Activated naive CD4-positive, alpha-beta T cell treated with anti-CD3 and anti-CD28 coated beads, Interleukin-2, amount 10 ng/mL, durations not matched to agents 7 days and 5 days (primary cell): ENCODE measurements around the gene THRA.
"Not testable (repeated sequence)": the region's sequence is repeated elsewhere in the genome, so short reads cannot be mapped to it uniquely, and the experiment has no call there.

ENCODE experiments used
- CTCF ChIA-PET: fragments of 350-600 bp; sonication (Branson Sonifier 250); formaldehyde crosslinking; loops from one replicate; lab custom pipeline; 2021; ENCODE audit warnings: antibody characterized with exemption; lab: Charles Lee
- DNase-seq: peaks from one replicate; pipeline ENCODE4 v3.0.0-alpha.2; 2020
- H3K27ac Mint-ChIP-seq: one replicate; pipeline ENCODE4 v1.8.0; 2021; ENCODE audit warnings: mild to moderate bottlenecking, moderate library complexity, mixed read lengths
- H3K27me3 Mint-ChIP-seq: one replicate; pipeline ENCODE4 v1.8.0; 2021; ENCODE audit warnings: mild to moderate bottlenecking, mixed read lengths
- H3K36me3 Mint-ChIP-seq: one replicate; pipeline ENCODE4 v1.8.0; 2021; ENCODE audit warnings: mixed read lengths
- H3K4me1 Mint-ChIP-seq: one replicate; pipeline ENCODE4 v1.8.0; 2021; ENCODE audit warnings: mixed read lengths
- H3K4me3 Mint-ChIP-seq: one replicate; pipeline ENCODE4 v1.8.0; 2021; ENCODE audit warnings: mild to moderate bottlenecking, moderate library complexity, mixed read lengths
- H3K9me3 Mint-ChIP-seq: one replicate; pipeline ENCODE4 v1.8.0; 2021; ENCODE audit warnings: mixed read lengths

THRA gene

DNA sequence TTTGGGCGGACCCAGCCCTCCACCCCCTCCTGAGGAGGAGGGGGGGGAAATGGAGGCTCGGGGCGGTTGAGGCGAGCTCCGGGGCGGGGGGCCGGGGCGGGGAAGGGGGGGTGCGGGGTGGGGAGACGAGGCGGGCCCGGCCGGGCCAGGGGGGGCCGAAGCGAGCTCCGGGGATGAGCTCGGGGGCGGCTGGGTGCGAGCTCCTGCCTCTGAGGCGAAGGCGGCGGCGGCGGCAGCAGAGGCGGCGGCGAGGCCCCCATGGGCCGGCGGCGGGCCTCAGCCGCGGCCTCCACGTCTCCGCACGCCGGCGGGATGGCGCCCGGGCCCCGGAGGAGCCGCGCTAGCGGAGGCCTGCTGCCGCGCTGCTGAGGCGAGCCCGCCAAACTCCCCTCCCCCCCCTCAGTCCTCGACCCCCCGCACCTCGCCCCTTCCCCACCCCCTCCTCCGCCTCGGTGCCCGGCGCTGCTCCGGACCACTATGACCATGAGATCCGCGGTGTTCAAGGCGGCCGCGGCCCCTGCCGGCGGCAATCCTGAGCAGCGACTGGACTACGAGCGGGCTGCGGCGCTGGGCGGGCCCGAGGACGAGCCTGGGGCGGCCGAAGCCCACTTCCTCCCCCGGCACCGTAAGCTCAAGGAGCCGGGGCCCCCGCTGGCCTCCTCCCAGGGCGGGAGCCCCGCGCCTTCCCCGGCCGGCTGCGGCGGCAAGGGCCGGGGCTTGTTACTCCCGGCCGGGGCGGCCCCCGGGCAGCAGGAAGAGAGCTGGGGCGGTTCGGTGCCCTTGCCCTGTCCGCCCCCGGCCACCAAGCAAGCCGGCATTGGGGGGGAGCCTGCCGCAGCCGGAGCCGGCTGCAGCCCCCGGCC, 59.6 kb downstream of the THRA start:
- peaks cover 22% of the 10 kb centered on the region for H3K36me3 Mint-ChIP-seq
- peak overlapping the region; percentile 33 for H3K27ac Mint-ChIP-seq
- peak; percentile 43 for DNase-seq
- CTCF ChIA-PET: interaction anchor here (2.7 to 3.0 kb wide), 4 partner anchors 10 to 46 kb away, joined by 9 to 34 read pairs (median 12); no protein-coding TSS in a partner anchor
- no peaks in the 10 kb centered on the region for H3K27me3 Mint-ChIP-seq
- peak overlapping the region; percentile 83 for H3K4me3 Mint-ChIP-seq
- H3K4me1 Mint-ChIP-seq: peaks cover 39% of the 10 kb centered on the region
- no peaks in the 10 kb centered on the region for H3K9me3 Mint-ChIP-seq

DNA sequence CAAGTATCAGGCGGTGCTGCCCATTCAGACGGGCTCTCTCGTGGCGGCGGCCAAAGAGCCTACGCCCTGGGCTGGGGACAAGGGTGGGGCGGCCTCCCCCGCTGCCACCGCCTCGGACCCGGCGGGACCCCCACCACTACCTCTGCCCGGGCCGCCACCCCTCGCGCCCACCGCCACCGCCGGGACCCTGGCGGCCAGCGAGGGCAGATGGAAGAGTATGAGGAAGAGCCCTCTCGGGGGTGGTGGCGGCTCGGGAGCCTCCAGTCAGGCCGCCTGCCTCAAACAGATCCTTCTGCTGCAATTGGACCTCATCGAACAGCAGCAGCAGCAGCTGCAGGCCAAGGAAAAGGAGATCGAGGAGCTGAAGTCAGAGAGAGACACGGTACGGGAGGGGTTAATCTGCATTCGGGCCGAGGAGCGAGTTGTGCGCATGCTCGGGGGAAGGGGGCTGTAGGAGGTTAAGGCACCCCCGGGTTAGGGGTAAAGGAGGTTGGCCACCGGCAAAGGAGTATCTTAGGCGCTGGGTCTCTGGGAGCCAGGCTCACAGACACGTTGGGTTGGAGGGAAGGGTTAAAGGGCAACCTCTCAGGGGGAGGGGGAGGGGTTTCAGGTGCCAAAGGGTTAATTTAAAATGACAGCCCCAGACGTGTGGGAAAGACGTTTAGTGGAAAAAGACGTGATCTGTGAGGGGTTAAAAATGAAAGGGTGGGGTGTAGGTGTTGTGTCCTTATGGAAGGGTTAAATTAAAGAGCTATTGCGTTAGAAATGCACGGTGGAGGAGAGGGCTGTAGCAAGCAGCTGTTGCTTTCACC, 60.4 kb downstream of the THRA start:
- Mint-ChIP-seq H3K27ac (peak overlapping the region; percentile 91), H3K36me3 (peaks cover 25% of the 10 kb centered on the region), H3K27me3 (no peaks in the 10 kb centered on the region), H3K9me3 (no peaks in the 10 kb centered on the region), H3K4me3 (peak overlapping the region; percentile 83), H3K4me1 (peaks cover 39% of the 10 kb centered on the region)
- peak; percentile 74 for DNase-seq
- CTCF ChIA-PET: interaction anchor here (1.0 to 3.0 kb wide), 5 partner anchors 10 to 75 kb away, joined by 3 to 34 read pairs (median 11); no protein-coding TSS in a partner anchor

DNA sequence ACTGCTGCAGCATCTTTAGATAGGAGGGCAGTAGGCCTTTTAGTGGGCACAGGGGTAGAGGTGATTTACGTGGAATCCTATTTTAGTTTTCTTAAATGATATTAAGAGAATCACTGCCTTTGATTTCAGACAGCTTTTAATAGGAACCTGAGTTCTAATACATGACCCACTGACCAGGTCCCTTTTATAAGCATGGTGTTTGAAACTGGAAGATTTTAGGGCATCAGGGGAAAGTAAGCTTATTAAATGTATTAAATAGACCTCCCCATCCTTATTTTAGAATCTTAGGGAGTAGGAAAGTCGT, 61.0 kb downstream of the THRA start:
- CTCF ChIA-PET: interaction anchor here (1.0 to 3.0 kb wide), 5 partner anchors 10 to 74 kb away, joined by 3 to 34 read pairs (median 11); no protein-coding TSS in a partner anchor
- Mint-ChIP-seq H3K9me3 (no peaks in the 10 kb centered on the region), H3K27ac (peak overlapping the region; percentile 91), H3K36me3 (peaks cover 25% of the 10 kb centered on the region), H3K27me3 (no peaks in the 10 kb centered on the region), H3K4me3 (peak overlapping the region; percentile 83), H3K4me1 (peaks cover 37% of the 10 kb centered on the region)
- DNase-seq: no peak

DNA sequence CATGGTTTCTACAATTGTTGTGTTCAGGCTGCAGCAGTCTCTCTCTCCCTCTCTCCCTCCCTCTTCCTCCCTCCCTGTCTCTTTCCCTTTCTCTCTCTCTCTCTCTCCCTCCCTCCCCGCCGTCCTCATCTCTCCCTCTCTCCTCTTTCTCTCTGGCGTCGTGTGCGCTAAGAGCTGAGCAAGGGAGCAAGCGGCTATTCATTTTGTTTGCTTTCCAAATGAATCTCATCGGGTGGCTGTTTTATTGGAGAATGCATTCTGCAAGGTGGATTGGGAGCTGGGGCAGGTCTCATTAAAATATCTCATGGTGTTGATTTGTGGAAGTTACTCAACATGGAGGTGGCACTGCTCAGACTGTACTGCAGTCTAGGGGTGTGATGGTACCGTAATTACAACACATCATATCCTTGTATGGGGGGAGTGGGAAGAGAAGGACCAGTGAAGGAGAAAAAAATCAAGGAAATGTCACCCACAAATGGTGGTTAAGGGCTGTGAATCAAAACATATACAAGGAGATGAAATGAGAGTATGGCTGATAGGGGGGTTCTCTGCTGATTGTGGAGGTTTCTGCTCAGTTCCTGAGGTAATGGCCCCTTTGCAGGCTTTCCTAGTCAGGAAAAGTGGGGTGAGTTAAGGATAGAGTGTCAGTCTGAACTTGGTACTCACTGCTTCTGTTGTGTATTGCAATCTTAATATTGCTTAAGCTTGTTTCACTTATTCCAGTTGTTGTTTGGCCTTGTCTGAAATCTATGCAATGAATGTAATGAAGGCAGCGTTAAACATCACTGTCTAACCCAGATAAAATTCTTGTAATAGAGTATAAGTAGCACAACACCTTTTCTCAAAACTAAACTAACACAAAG, 61.7 kb downstream of the THRA start:
- peaks cover 37% of the 10 kb centered on the region for H3K4me1 Mint-ChIP-seq

DNA sequence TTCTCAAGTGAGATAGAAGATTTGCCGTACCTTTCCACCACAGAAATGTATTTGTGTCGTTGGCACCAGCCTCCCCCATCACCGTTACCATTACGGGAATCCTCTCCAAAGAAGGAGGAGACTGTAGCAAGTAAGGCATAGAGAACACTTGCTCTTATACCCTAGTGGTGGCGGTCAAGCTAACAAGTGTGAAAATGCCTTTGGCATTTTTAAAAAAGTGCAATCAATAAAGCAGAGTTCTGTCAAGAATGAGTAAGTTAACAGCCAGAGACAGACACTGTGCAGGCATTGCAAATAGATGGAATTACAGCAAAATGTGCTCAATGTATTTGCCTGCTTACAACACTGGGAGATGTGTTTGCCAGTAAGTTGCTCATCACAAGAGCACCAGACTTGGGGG, 66.7 kb downstream of the THRA start:
- H3K4me1 Mint-ChIP-seq: peaks cover 17% of the 10 kb centered on the region
- H3K27ac Mint-ChIP-seq: no peak overlapping the region
- H3K4me3 Mint-ChIP-seq: no peak overlapping the region
- no peak for DNase-seq
- CTCF ChIA-PET: interaction anchor here (1.0 kb wide), 1 partner anchor 39 kb away, joined by 3 read pairs; no protein-coding TSS in a partner anchor
- no peaks in the 10 kb centered on the region for H3K27me3 Mint-ChIP-seq
- no peaks in the 10 kb centered on the region for H3K9me3 Mint-ChIP-seq
- H3K36me3 Mint-ChIP-seq: peaks cover 67% of the 10 kb centered on the region

More for the DNA sequence above, 61.7 kb downstream of the THRA start:
- H3K36me3 Mint-ChIP-seq: peaks cover 29% of the 10 kb centered on the region
- H3K27me3 Mint-ChIP-seq: no peaks in the 10 kb centered on the region
- peak overlapping the region; percentile 37 for H3K27ac Mint-ChIP-seq
- peak; percentile 31 for DNase-seq
- CTCF ChIA-PET: interaction anchor here (2.7 to 3.0 kb wide), 4 partner anchors 9 to 44 kb away, joined by 9 to 34 read pairs (median 12); no protein-coding TSS in a partner anchor
- peak overlapping the region; percentile 83 for H3K4me3 Mint-ChIP-seq
- H3K9me3 Mint-ChIP-seq: no peaks in the 10 kb centered on the region

DNA sequence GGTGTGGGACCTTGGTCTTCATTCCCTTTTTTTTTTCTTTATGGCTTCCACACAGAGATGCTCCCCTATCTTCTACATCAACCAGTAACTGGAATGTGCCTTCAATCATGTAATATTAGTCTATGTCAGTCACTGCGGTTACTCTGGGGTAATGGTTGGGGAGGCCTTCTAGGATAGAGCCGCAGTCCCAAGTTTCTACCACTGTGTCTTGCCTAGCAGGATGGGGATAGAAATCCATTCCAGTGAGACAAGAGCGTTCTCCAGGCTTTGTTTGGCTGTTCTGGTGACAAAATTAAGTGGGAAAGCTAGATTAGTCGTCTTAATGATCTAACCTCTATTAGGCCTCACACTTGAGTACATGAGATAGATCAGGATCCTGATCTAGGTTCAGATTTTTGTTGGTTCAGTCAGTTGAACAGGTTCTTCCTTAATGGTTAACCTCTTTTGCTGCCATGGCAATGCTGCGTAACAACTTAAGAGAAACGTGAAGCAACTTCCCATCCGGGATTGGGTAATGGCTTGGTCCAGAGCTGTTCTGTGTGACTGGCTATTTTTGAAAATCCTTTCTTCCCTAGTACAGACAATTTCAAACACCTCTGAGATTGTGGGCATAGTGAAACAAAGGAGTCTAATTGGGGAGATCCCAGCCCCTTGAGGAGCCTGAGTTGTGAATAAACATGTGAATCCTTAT, 67.7 kb downstream of the THRA start:
- H3K9me3 Mint-ChIP-seq: no peaks in the 10 kb centered on the region
- no peak for DNase-seq
- CTCF ChIA-PET: interaction anchor here (1.0 to 1.4 kb wide), 2 partner anchors 17 to 38 kb away, joined by 3 to 4 read pairs; no protein-coding TSS in a partner anchor
- H3K36me3 Mint-ChIP-seq: peaks cover 74% of the 10 kb centered on the region
- no peak overlapping the region for H3K4me3 Mint-ChIP-seq
- H3K4me1 Mint-ChIP-seq: peaks cover 9% of the 10 kb centered on the region
- no peak overlapping the region for H3K27ac Mint-ChIP-seq
- H3K27me3 Mint-ChIP-seq: no peaks in the 10 kb centered on the region

DNA sequence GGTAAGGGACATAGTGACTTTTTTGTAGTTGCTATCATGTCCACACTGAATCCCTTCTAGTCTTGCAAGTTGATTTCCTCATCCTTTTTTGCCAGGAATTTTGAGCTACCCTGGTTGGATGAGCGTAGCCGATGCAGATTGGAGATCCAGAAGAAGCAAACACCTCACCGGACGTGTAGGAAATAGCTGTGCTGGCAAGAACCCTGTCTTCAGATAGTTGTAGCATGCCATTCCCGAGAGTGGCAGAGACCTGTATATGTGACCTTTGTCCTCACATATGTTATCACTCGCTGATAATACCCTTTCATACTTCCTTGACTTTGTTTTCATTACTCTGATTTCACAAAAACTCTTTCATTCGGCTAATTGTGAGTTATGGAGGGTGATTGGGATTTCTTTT, 71.4 kb downstream of the THRA start:
- H3K9me3 Mint-ChIP-seq: no peaks in the 10 kb centered on the region
- H3K27me3 Mint-ChIP-seq: no peaks in the 10 kb centered on the region
- H3K4me3 Mint-ChIP-seq: no peak overlapping the region
- CTCF ChIA-PET: interaction anchor here (1.3 to 3.3 kb wide), 4 partner anchors 10 to 121 kb away, joined by 3 to 11 read pairs (median 6); no protein-coding TSS in a partner anchor
- peak overlapping the region; percentile 39 for H3K27ac Mint-ChIP-seq
- H3K36me3 Mint-ChIP-seq: peaks cover 77% of the 10 kb centered on the region
- peaks cover 12% of the 10 kb centered on the region for H3K4me1 Mint-ChIP-seq
- no peak for DNase-seq

DNA sequence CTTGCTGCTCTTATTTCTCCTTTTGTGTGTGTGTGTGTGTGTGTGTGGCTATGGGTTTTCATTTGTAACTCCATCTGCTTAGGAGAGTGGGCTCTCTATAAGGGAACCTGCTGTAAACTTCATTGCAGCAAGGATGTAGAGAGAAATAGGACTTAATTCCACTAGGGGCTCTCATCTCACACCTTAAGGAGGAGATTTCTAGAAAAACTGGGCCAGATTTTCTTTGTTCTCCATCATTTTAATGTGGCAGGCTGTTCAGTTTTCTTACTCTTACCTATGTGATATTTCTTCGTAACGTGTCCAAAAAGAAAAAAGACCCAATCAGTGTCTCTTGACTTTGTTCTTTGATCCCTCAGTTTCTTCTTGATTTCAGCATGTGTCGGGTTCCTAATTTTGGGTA, 73.1 kb downstream of the THRA start:
- Mint-ChIP-seq H3K4me1 (peaks cover 20% of the 10 kb centered on the region), H3K4me3 (no peak overlapping the region), H3K27me3 (no peaks in the 10 kb centered on the region), H3K9me3 (no peaks in the 10 kb centered on the region), H3K36me3 (peaks cover 69% of the 10 kb centered on the region), H3K27ac (no peak overlapping the region)
- CTCF ChIA-PET: no interaction called here
- DNase-seq: no peak

DNA sequence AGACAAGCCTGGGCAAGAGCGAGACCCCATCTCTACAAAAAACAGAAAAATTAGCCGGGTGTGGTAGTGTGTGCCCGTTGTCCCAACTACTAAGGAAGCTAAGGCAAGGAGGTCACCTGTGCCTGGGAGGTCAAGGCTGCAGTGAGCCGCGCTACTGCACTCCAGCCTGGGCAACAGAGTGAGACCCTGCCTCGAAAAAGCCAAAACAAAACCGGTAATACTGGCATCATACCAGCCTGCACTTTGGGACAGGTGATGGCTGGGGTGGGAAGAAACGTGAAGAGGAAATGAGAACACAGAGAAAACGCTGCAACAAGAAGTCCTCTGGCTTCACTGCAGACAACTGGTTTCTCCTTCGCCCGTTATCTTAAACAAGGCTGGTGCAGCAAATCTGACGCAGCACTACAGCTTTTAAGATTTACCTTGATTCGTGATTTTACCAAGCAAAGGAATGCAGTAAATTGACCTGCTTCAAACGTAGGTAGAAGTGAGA, 76.8 kb downstream of the THRA start:
- DNase-seq: no peak
- Mint-ChIP-seq H3K4me1 (peaks cover 35% of the 10 kb centered on the region), H3K36me3 (peaks cover 45% of the 10 kb centered on the region), H3K27ac (peak overlapping the region; percentile 96), H3K4me3 (peak overlapping the region; percentile 94), H3K9me3 (no peaks in the 10 kb centered on the region), H3K27me3 (no peaks in the 10 kb centered on the region)
- CTCF ChIA-PET: interaction anchor here (0.5 to 3.6 kb wide), 8 partner anchors 16 to 229 kb away, joined by 3 to 16 read pairs (median 7); no protein-coding TSS in a partner anchor

DNA sequence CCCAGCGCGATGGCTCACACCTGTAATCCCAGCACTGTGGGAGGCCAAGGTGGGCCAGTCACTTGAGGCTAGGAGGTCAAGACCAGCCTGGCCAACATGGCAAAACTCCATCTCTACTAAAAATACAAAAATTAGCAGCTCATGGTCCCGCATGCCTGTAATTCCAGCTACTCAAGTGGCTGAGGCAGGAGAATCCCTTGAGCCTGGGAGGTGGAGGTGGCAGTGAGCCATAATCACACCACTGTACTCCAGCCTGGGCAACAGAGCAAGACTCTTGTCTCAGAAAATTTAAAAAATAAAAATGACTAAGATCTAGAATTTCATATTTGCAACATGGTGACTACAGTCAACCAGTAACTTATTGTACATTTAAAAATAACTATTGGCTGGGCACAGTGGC, 80.4 kb downstream of the THRA start:
- H3K4me3 Mint-ChIP-seq, H3K9me3 Mint-ChIP-seq, H3K27ac Mint-ChIP-seq, H3K27me3 Mint-ChIP-seq, DNase-seq: not testable (repeated sequence)
- CTCF ChIA-PET: interaction anchor here (0.6 to 1.5 kb wide), 3 partner anchors 30 to 1842 kb away, joined by 3 to 6 read pairs (median 4); no protein-coding TSS in a partner anchor
- H3K36me3 Mint-ChIP-seq: peaks cover 38% of the 10 kb centered on the region
- H3K4me1 Mint-ChIP-seq: peaks cover 51% of the 10 kb centered on the region
